ENCODE measurements around the gene HSD11B1.

DNA sequence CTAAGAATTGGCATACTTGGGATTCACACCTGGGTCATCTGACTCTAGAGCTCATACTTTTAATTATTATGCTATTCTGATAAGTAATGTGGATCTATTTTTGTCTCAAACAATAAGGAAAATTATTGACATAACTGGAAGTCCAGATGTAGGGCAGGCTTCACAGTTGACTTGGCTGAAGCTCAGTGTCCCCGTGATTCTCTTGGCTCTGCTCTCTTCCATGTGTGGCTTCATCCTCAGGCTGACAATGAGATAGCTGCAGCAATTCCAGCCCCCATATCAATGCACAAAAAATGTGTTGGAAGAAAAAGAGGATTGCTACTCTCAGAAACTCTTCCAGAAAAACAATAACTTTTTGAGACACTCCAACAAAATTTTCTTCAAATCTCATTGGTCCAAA lies 23.8 kb downstream of the HSD11B1 start:
- TF ChIP-seq, protein P1, sequence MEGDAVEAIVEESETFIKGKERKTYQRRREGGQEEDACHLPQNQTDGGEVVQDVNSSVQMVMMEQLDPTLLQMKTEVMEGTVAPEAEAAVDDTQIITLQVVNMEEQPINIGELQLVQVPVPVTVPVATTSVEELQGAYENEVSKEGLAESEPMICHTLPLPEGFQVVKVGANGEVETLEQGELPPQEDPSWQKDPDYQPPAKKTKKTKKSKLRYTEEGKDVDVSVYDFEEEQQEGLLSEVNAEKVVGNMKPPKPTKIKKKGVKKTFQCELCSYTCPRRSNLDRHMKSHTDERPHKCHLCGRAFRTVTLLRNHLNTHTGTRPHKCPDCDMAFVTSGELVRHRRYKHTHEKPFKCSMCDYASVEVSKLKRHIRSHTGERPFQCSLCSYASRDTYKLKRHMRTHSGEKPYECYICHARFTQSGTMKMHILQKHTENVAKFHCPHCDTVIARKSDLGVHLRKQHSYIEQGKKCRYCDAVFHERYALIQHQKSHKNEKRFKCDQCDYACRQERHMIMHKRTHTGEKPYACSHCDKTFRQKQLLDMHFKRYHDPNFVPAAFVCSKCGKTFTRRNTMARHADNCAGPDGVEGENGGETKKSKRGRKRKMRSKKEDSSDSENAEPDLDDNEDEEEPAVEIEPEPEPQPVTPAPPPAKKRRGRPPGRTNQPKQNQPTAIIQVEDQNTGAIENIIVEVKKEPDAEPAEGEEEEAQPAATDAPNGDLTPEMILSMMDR (IDR thresholded peaks at IDR 0.05): no peak
- TF ChIP-seq POLR2A (IDR thresholded peaks at IDR 0.05): no peak
- TF ChIP-seq POLR2AphosphoS5 (IDR thresholded peaks at IDR 0.05): no peak
